GM23338 (cell line): ENCODE measurements around the gene CD82.

ENCODE experiments used
- CREB1 ChIP-seq: fragments of 250-450 bp; sonication (Bioruptor Pico); IDR thresholded peaks from 2 replicates; pipeline ENCODE4 v1.5.0; 2020; ENCODE audit warnings: low read depth, mild to moderate bottlenecking, moderate library complexity
- EZH2 ChIP-seq: fragments of 200-600 bp; sonication (generic); IDR thresholded peaks from one replicate; pipeline ENCODE4 v1.8.0; 2017; ENCODE audit warnings: antibody characterized with exemption, mild to moderate bottlenecking, low read depth; ENCODE audit not compliant: unreplicated experiment
- EZH2phosphoT487 ChIP-seq: fragments of 200-600 bp; sonication (generic); IDR thresholded peaks from one replicate; pipeline ENCODE4 v1.8.1; 2018; ENCODE audit warnings: antibody characterized with exemption; ENCODE audit not compliant: unreplicated experiment
- JUNB ChIP-seq: IDR thresholded peaks from one replicate; pipeline ENCODE4 v1.6.1; 2016; ENCODE audit warnings: antibody characterized with exemption; ENCODE audit not compliant: unreplicated experiment
- NANOG ChIP-seq: IDR thresholded peaks from 2 replicates; pipeline ENCODE4 v1.6.1; 2016; ENCODE audit warnings: antibody characterized with exemption, borderline replicate concordance
- POLR2AphosphoS5 ChIP-seq: IDR thresholded peaks from 2 replicates; pipeline ENCODE4 v1.6.1; 2016; ENCODE audit warnings: antibody characterized with exemption, low read depth
- STAT1 ChIP-seq: IDR thresholded peaks from one replicate; pipeline ENCODE4 v1.6.1; 2016; ENCODE audit warnings: antibody characterized with exemption; ENCODE audit not compliant: unreplicated experiment
- ZNF114 ChIP-seq: fragments of 250-450 bp; sonication (Bioruptor Pico); IDR thresholded peaks from 2 replicates; pipeline ENCODE4 v1.5.0; 2020; ENCODE audit warnings: mild to moderate bottlenecking, moderate library complexity
- ZNF331 ChIP-seq: fragments of 250-450 bp; sonication (Bioruptor Pico); IDR thresholded peaks from 2 replicates; pipeline ENCODE4 v1.5.0; 2020; ENCODE audit warnings: low read depth, mild to moderate bottlenecking, moderate library complexity
- TF ChIP-seq, protein P1 (sequence below), 2 experiments: fragments of 200-600 bp in 1 of 2; sonication (generic) in 1 of 2; conservative IDR thresholded peaks; 2 replicates each; pipeline versions ENCODE4 v1.5.1 to v1.6.1; 2016 to 2017; ENCODE audit warnings: antibody characterized with exemption in 2 of 2, low read depth in 2 of 2, mild to moderate bottlenecking in 2 of 2, moderate library complexity in 1 of 2
- TF ChIP-seq, protein P2 (sequence below): IDR thresholded peaks from one replicate; pipeline ENCODE4 v1.6.1; 2018; ENCODE audit warnings: antibody characterized with exemption; ENCODE audit not compliant: unreplicated experiment
- TF ChIP-seq, protein P3 (sequence below): IDR thresholded peaks from 2 replicates; pipeline ENCODE4 v1.6.1; 2016; ENCODE audit warnings: antibody characterized with exemption
- TF ChIP-seq, protein P4 (sequence below): fragments of 250-450 bp; sonication (Bioruptor Pico); IDR thresholded peaks from 2 replicates; pipeline ENCODE4 v1.5.0; 2020; ENCODE audit warnings: mild to moderate bottlenecking, moderate library complexity

DNA sequence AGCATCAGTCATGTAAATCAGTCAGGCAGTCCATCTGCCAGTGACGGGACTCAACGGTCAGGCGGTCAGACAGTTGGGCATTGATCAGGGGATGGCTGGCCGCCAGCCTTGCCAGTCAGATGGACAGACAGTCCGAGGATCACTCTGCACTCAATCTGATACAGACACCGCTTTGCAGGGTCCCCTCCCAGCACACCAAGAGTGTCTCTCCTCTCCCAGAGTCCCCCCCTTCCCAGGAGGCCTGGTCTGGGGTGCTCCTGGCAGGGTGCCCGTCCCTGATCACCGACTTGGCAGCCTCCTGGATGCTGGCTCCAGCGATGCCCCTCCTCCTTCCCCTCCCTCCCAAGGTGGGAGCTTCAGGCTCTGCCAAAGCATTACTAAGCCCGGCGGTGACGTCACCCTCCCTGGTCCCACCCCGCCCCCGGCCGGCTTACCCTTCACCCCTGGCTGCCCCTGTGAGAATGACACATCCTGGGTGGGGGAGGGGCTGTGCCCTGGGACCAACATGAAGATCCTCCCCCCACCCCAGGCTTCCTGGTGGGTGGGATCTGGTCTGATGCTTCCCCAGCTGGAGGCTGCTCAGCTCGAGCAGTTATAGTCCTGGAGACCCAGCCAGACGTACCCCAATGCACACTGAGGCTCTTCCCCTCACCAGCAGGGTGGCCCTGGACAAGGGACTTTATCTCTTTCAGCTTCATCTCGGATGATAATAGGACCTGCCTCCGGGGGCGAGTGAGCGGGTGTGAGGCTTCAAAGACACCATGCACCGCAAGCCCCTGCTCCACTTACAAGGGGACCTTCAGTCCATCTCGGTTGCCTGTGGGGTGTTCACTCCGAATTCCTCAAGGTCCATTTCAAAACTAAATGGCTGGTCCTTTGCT is 69.2 kb downstream of the CD82 start:
- TF ChIP-seq, protein P1, sequence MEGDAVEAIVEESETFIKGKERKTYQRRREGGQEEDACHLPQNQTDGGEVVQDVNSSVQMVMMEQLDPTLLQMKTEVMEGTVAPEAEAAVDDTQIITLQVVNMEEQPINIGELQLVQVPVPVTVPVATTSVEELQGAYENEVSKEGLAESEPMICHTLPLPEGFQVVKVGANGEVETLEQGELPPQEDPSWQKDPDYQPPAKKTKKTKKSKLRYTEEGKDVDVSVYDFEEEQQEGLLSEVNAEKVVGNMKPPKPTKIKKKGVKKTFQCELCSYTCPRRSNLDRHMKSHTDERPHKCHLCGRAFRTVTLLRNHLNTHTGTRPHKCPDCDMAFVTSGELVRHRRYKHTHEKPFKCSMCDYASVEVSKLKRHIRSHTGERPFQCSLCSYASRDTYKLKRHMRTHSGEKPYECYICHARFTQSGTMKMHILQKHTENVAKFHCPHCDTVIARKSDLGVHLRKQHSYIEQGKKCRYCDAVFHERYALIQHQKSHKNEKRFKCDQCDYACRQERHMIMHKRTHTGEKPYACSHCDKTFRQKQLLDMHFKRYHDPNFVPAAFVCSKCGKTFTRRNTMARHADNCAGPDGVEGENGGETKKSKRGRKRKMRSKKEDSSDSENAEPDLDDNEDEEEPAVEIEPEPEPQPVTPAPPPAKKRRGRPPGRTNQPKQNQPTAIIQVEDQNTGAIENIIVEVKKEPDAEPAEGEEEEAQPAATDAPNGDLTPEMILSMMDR (conservative IDR thresholded peaks at IDR 0.05; ENCODE audit: low read depth in 2 of 2) = no peak; a peak in 1 of 4 replicates
- TF ChIP-seq, protein P2, sequence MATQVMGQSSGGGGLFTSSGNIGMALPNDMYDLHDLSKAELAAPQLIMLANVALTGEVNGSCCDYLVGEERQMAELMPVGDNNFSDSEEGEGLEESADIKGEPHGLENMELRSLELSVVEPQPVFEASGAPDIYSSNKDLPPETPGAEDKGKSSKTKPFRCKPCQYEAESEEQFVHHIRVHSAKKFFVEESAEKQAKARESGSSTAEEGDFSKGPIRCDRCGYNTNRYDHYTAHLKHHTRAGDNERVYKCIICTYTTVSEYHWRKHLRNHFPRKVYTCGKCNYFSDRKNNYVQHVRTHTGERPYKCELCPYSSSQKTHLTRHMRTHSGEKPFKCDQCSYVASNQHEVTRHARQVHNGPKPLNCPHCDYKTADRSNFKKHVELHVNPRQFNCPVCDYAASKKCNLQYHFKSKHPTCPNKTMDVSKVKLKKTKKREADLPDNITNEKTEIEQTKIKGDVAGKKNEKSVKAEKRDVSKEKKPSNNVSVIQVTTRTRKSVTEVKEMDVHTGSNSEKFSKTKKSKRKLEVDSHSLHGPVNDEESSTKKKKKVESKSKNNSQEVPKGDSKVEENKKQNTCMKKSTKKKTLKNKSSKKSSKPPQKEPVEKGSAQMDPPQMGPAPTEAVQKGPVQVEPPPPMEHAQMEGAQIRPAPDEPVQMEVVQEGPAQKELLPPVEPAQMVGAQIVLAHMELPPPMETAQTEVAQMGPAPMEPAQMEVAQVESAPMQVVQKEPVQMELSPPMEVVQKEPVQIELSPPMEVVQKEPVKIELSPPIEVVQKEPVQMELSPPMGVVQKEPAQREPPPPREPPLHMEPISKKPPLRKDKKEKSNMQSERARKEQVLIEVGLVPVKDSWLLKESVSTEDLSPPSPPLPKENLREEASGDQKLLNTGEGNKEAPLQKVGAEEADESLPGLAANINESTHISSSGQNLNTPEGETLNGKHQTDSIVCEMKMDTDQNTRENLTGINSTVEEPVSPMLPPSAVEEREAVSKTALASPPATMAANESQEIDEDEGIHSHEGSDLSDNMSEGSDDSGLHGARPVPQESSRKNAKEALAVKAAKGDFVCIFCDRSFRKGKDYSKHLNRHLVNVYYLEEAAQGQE = no peak
- TF ChIP-seq POLR2AphosphoS5 (no peak), EZH2 (no peak), ZNF331 (CRISPR knock-in tag) (no peak), CREB1 (CRISPR knock-in tag) (peak; percentile 84), JUNB (no peak), EZH2phosphoT487 (no peak), NANOG (no peak), STAT1 (no peak), ZNF114 (no peak)
- TF ChIP-seq, protein P3, sequence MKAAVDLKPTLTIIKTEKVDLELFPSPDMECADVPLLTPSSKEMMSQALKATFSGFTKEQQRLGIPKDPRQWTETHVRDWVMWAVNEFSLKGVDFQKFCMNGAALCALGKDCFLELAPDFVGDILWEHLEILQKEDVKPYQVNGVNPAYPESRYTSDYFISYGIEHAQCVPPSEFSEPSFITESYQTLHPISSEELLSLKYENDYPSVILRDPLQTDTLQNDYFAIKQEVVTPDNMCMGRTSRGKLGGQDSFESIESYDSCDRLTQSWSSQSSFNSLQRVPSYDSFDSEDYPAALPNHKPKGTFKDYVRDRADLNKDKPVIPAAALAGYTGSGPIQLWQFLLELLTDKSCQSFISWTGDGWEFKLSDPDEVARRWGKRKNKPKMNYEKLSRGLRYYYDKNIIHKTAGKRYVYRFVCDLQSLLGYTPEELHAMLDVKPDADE = no peak
- TF ChIP-seq, protein P4, sequence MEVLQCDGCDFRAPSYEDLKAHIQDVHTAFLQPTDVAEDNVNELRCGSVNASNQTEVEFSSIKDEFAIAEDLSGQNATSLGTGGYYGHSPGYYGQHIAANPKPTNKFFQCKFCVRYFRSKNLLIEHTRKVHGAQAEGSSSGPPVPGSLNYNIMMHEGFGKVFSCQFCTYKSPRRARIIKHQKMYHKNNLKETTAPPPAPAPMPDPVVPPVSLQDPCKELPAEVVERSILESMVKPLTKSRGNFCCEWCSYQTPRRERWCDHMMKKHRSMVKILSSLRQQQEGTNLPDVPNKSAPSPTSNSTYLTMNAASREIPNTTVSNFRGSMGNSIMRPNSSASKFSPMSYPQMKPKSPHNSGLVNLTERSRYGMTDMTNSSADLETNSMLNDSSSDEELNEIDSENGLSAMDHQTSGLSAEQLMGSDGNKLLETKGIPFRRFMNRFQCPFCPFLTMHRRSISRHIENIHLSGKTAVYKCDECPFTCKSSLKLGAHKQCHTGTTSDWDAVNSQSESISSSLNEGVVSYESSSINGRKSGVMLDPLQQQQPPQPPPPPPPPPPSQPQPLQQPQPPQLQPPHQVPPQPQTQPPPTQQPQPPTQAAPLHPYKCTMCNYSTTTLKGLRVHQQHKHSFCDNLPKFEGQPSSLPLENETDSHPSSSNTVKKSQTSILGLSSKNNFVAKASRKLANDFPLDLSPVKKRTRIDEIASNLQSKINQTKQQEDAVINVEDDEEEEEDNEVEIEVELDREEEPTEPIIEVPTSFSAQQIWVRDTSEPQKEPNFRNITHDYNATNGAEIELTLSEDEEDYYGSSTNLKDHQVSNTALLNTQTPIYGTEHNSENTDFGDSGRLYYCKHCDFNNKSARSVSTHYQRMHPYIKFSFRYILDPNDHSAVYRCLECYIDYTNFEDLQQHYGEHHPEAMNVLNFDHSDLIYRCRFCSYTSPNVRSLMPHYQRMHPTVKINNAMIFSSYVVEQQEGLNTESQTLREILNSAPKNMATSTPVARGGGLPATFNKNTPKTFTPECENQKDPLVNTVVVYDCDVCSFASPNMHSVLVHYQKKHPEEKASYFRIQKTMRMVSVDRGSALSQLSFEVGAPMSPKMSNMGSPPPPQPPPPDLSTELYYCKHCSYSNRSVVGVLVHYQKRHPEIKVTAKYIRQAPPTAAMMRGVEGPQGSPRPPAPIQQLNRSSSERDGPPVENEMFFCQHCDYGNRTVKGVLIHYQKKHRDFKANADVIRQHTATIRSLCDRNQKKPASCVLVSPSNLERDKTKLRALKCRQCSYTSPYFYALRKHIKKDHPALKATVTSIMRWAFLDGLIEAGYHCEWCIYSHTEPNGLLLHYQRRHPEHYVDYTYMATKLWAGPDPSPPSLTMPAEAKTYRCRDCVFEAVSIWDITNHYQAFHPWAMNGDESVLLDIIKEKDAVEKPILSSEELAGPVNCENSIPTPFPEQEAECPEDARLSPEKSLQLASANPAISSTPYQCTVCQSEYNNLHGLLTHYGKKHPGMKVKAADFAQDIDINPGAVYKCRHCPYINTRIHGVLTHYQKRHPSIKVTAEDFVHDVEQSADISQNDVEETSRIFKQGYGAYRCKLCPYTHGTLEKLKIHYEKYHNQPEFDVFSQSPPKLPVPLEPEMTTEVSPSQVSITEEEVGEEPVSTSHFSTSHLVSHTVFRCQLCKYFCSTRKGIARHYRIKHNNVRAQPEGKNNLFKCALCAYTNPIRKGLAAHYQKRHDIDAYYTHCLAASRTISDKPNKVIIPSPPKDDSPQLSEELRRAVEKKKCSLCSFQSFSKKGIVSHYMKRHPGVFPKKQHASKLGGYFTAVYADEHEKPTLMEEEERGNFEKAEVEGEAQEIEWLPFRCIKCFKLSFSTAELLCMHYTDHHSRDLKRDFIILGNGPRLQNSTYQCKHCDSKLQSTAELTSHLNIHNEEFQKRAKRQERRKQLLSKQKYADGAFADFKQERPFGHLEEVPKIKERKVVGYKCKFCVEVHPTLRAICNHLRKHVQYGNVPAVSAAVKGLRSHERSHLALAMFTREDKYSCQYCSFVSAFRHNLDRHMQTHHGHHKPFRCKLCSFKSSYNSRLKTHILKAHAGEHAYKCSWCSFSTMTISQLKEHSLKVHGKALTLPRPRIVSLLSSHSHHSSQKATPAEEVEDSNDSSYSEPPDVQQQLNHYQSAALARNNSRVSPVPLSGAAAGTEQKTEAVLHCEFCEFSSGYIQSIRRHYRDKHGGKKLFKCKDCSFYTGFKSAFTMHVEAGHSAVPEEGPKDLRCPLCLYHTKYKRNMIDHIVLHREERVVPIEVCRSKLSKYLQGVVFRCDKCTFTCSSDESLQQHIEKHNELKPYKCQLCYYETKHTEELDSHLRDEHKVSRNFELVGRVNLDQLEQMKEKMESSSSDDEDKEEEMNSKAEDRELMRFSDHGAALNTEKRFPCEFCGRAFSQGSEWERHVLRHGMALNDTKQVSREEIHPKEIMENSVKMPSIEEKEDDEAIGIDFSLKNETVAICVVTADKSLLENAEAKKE (CRISPR knock-in tag) = no peak
